Nephron (organoid): Measurements from ENCODE around the gene PTGS2.
"Not testable (repeated sequence)": the region's sequence is repeated elsewhere in the genome, so short reads cannot be mapped to it uniquely, and the experiment has no call there.

ENCODE experiments used
- H3K27ac Mint-ChIP-seq, 3 experiments: 2 replicates each; pipeline ENCODE4 v1.8.0; 2020; ENCODE audit warnings: mixed read lengths in 3 of 3, mild to moderate bottlenecking in 2 of 3, moderate library complexity in 1 of 3
- H3K27me3 Mint-ChIP-seq: 2 replicates; pipeline ENCODE4 v1.8.0; 2021; ENCODE audit warnings: low read depth, mild to moderate bottlenecking, moderate library complexity, mixed read lengths
- H3K36me3 Mint-ChIP-seq: 2 replicates; pipeline ENCODE4 v1.8.0; 2020; ENCODE audit warnings: low read depth, mixed read lengths
- H3K4me1 Mint-ChIP-seq: 2 replicates; pipeline ENCODE4 v1.8.0; 2020; ENCODE audit warnings: mixed read lengths
- H3K4me3 Mint-ChIP-seq, 3 experiments: 2 replicates each; pipeline ENCODE4 v1.8.0; 2020; ENCODE audit warnings: mild to moderate bottlenecking in 3 of 3, mixed read lengths in 3 of 3, moderate library complexity in 2 of 3
- H3K9me3 Mint-ChIP-seq: 2 replicates; pipeline ENCODE4 v1.8.0; 2020; ENCODE audit warnings: mixed read lengths
- TF ChIP-seq, protein P1 (sequence below), 3 experiments: fragments of 200-600 bp; sonication (generic); IDR thresholded peaks; one replicate each; pipeline ENCODE4 v1.5.0; 2021; ENCODE audit warnings: antibody characterized with exemption in 3 of 3; ENCODE audit not compliant: unreplicated experiment in 3 of 3

The PTGS2 gene

DNA sequence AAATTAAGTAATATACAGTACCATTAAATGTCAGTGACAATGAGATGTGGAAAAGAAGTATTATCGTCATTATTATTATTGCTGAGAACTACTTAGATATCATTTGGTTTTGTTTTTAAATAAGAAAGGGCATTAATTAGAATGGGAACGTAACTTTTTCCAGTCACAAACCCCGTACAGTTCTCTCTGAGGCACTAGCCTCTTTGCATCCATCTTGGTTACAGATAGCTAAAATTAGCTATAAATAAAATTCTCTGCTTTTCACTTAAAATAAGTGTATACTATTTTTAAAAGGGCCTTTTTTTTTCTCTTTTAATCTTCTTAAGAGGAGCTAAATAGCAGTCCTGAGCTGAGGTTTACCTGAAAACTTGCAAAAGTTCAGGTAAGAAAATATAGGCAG lies 7.6 kb downstream of the PTGS2 start:
- no peaks in the 10 kb centered on the region for H3K9me3 Mint-ChIP-seq
- H3K4me1 Mint-ChIP-seq, result no peaks in the 10 kb centered on the region
- H3K27me3 Mint-ChIP-seq, result no peaks in the 10 kb centered on the region
- no peak overlapping the region for H3K4me3 Mint-ChIP-seq
- TF ChIP-seq, protein P1, sequence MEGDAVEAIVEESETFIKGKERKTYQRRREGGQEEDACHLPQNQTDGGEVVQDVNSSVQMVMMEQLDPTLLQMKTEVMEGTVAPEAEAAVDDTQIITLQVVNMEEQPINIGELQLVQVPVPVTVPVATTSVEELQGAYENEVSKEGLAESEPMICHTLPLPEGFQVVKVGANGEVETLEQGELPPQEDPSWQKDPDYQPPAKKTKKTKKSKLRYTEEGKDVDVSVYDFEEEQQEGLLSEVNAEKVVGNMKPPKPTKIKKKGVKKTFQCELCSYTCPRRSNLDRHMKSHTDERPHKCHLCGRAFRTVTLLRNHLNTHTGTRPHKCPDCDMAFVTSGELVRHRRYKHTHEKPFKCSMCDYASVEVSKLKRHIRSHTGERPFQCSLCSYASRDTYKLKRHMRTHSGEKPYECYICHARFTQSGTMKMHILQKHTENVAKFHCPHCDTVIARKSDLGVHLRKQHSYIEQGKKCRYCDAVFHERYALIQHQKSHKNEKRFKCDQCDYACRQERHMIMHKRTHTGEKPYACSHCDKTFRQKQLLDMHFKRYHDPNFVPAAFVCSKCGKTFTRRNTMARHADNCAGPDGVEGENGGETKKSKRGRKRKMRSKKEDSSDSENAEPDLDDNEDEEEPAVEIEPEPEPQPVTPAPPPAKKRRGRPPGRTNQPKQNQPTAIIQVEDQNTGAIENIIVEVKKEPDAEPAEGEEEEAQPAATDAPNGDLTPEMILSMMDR (IDR thresholded peaks at IDR 0.05; ENCODE audit: unreplicated experiment in 3 of 3), result no peak
- no peaks in the 10 kb centered on the region for H3K36me3 Mint-ChIP-seq
- H3K27ac Mint-ChIP-seq, result no peak overlapping the region

DNA sequence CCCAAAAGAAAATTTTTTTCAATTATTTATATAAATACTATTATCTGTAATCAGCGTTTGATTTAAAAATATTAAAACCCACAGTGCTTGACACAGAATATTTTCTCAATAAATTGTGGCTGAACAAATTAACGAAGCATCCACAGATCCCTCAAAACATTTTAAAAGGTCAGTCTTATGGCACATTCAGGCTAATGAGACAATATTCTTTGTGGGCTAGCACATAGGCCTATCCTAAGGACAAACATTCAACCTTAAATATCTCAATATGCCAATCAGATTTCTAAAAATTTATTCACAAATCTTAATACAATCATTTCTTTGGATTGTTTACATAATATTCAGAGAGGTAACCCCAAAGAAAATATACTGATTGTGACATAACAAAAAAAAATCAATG lies 8.1 kb downstream of the PTGS2 start:
- no peak overlapping the region for H3K4me3 Mint-ChIP-seq
- H3K27ac Mint-ChIP-seq, result no peak overlapping the region
- no peaks in the 10 kb centered on the region for H3K4me1 Mint-ChIP-seq
- TF ChIP-seq, protein P1 (IDR thresholded peaks at IDR 0.05; ENCODE audit: unreplicated experiment in 3 of 3), result no peak
- H3K9me3 Mint-ChIP-seq, result no peaks in the 10 kb centered on the region
- no peaks in the 10 kb centered on the region for H3K27me3 Mint-ChIP-seq
- no peaks in the 10 kb centered on the region for H3K36me3 Mint-ChIP-seq

DNA sequence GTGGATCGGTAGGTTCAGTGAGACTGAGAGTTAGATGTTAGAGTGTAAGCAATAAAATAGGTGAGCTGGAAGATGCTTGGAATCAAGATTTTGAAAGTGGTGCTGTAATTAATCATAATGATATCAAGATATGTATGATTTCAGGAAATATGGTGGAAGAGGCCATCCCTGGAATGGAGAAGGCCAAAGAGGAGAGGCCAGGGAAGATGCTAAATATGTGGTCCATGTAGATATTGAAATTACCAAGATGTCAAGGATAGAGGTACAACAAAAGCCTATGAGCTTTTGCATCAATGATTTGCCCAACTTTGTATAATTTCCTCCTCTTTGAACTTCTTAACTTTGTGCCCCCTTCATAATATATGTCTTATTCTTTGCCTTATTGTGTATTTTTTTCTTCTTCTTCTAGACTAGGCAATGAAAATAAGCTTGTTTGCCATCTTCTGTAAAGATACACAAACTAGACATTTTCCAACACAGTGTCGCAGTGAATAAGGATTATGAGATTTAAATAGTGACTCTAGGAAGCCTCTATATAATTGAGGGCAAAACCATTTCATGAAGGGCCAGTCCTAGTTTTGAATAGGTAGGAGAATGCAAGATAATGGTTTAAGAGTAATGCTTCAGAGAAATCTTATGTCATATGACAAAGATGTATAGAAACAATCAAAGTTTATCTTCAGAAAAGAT lies 8.9 kb downstream of the PTGS2 start:
- Mint-ChIP-seq H3K27ac (no peak overlapping the region), H3K9me3 (no peaks in the 10 kb centered on the region), H3K4me1 (no peaks in the 10 kb centered on the region), H3K27me3 (no peaks in the 10 kb centered on the region), H3K4me3 (no peak overlapping the region), H3K36me3 (no peaks in the 10 kb centered on the region)
- TF ChIP-seq, protein P1 (IDR thresholded peaks at IDR 0.05; ENCODE audit: unreplicated experiment in 3 of 3), result no peak

DNA sequence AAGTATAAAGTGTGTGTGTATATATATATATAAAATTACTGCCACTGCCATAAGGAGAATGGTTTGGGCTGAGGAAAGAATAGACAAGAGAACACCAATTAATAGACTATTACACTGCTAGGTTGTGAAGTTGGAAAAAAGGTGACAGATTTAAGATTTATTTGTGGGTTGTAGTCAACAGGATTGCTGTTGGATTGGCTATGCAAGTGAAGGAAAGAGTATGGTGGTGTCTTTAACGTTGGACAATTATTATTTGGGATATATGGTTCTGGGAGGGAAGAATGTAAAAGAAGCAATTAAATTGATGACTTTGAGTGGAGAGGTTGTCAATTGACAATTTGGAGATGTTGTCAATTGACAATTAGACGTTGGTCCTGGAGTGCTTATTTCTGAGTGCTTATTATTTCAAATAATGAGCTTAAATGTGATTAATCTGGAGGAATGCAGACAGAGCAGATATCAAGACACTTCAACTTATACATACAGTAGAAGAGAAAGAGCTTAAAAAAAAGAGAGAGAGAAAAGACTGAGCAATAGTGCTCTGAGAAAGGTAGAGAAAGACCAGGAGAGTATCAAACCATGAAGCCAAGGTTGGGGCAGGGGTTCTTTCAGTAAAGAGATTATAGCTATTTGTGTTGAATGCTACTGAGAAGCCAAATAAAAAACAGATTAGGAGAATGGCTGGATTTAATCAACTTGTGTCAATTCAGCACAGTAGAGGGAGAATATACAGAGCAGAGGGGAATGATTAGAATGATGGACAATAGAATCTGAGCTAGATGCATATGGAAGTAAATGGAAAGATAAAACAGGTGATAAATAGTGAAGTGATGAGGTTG lies 9.7 kb downstream of the PTGS2 start:
- no peaks in the 10 kb centered on the region for H3K9me3 Mint-ChIP-seq
- no peaks in the 10 kb centered on the region for H3K36me3 Mint-ChIP-seq
- no peaks in the 10 kb centered on the region for H3K4me1 Mint-ChIP-seq
- H3K27me3 Mint-ChIP-seq, result no peaks in the 10 kb centered on the region
- TF ChIP-seq, protein P1 (IDR thresholded peaks at IDR 0.05; ENCODE audit: unreplicated experiment in 3 of 3), result no peak
- no peak overlapping the region for H3K27ac Mint-ChIP-seq
- H3K4me3 Mint-ChIP-seq, result no peak overlapping the region

DNA sequence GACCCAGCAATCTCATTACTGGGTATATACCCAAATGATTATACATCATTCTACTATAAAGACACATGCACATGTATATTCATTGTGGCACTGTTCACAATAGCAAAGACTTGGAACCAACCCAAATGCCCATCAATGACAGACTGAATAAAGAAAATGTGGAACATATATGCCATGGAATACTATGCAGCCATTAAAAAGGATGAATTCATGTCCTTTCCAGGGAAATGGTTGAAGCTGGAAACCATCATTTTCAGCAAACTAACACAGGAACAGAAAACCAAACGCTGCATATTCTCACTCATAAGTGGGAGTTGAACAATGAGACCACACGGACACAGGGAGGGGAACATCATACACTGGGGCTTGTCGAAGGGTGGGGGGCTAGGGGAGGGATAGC lies 10.4 kb downstream of the PTGS2 start:
- H3K27ac Mint-ChIP-seq, H3K4me3 Mint-ChIP-seq, H3K36me3 Mint-ChIP-seq, H3K27me3 Mint-ChIP-seq, H3K9me3 Mint-ChIP-seq, H3K4me1 Mint-ChIP-seq: not testable (repeated sequence)

DNA sequence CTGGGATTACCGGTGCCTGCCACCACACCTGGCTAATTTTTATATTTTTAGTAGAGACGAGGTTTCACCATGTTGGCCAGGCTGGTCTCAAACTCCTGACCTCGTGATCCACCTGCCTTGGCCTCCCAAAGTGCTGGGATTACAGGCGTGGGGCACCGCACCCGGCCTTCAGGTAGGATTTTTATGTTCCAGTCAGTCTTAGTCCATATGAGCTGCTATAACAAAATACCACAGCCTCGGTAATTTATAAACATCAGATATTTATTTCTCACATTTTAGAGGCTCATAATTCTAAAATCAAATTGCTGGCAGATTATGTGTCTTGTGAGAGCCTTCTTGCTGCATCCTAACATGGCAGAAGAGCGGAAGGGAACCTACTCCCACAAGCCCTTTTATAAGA lies 16.0 kb downstream of the PTGS2 start:
- not testable (repeated sequence) for H3K36me3 Mint-ChIP-seq, H3K9me3 Mint-ChIP-seq, H3K4me1 Mint-ChIP-seq, H3K4me3 Mint-ChIP-seq, H3K27me3 Mint-ChIP-seq, H3K27ac Mint-ChIP-seq

DNA sequence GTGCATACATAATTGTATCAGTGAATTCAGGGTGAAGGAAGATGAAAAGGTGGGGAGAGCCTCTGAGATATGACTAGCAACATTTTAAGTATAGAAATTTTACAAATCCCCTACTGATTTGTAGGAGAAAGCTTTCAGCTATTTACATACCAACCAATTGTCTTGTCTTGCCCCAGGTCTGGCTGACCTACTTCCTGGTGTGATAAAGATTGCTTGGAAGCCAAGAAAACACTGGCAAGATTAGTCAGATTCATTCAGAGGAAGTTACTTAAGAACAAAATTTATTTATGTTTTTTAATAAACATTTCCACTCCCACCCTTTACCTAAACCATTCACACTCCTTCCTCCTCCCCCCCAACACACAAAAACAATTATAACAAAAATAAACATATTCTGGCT lies 17.5 kb downstream of the PTGS2 start:
- Mint-ChIP-seq H3K4me3 (no peak overlapping the region), H3K4me1 (no peaks in the 10 kb centered on the region), H3K36me3 (no peaks in the 10 kb centered on the region), H3K9me3 (peaks cover 3% of the 10 kb centered on the region), H3K27me3 (no peaks in the 10 kb centered on the region), H3K27ac (no peak overlapping the region)
- TF ChIP-seq, protein P1 (IDR thresholded peaks at IDR 0.05; ENCODE audit: unreplicated experiment in 3 of 3), result no peak
